MM.1S (cell line): Measurements from ENCODE around the gene CP.
"Not testable (repeated sequence)": the region's sequence is repeated elsewhere in the genome, so short reads cannot be mapped to it uniquely, and the experiment has no call there.

ENCODE experiments used
- DNase-seq: peaks from one replicate; pipeline ENCODE4 v3.0.0-alpha.2; 2015
- H2AFZ ChIP-seq: fragments of 300-600 bp; sonication (generic); 2 replicates; pipeline ENCODE4 v1.6.0; 2016; ENCODE audit warnings: antibody characterized with exemption, low read length
- H3F3A ChIP-seq: fragments of 300-600 bp; sonication (generic); 2 replicates; pipeline ENCODE4 v1.6.1; 2016; ENCODE audit warnings: mild to moderate bottlenecking, antibody characterized with exemption, low read length, moderate library complexity, mixed read lengths; ENCODE audit not compliant: insufficient read depth
- H3K27ac ChIP-seq: fragments of 300-600 bp; sonication (generic); 2 replicates; pipeline ENCODE4 v1.5.1; 2016; ENCODE audit warnings: mild to moderate bottlenecking, low read length
- H3K27me3 ChIP-seq: fragments of 300-600 bp; sonication (generic); replicated peaks from 2 replicates; pipeline ENCODE4 v1.6.0; 2016; ENCODE audit warnings: low read length; ENCODE audit not compliant: insufficient read depth
- H3K36me3 ChIP-seq: fragments of 300-600 bp; sonication (generic); replicated peaks from 2 replicates; pipeline ENCODE4 v1.6.1; 2016; ENCODE audit warnings: mild to moderate bottlenecking, low read length, mixed read lengths; ENCODE audit not compliant: insufficient read depth
- H3K4me1 ChIP-seq: fragments of 300-600 bp; sonication (generic); 2 replicates; pipeline ENCODE4 v1.6.1; 2016; ENCODE audit warnings: low read length, mixed read lengths
- H3K4me2 ChIP-seq: fragments of 300-600 bp; sonication (generic); 2 replicates; pipeline ENCODE4 v1.6.0; 2016; ENCODE audit warnings: low read depth, low read length
- H3K4me3 ChIP-seq: fragments of 300-600 bp; sonication (generic); 2 replicates; pipeline ENCODE4 v1.5.1; 2016; ENCODE audit warnings: low read length, mixed read lengths
- H3K79me2 ChIP-seq: fragments of 300-600 bp; sonication (generic); 2 replicates; pipeline ENCODE4 v1.6.1; 2016; ENCODE audit warnings: mixed run types, low read length, mixed read lengths
- H3K9ac ChIP-seq: fragments of 300-600 bp; sonication (generic); 2 replicates; pipeline ENCODE4 v1.6.1; 2016; ENCODE audit warnings: low read length, mixed read lengths
- H3K9me2 ChIP-seq: fragments of 300-600 bp; sonication (generic); replicated peaks from 2 replicates; pipeline ENCODE4 v1.6.1; 2016; ENCODE audit warnings: mild to moderate bottlenecking, low read length, mixed read lengths; ENCODE audit not compliant: insufficient read depth
- H3K9me3 ChIP-seq: fragments of 300-600 bp; sonication (generic); replicated peaks from 2 replicates; pipeline ENCODE4 v1.6.1; 2016; ENCODE audit warnings: mild to moderate bottlenecking, low read length, mixed read lengths; ENCODE audit not compliant: insufficient read depth
- H4K20me1 ChIP-seq: fragments of 300-600 bp; sonication (generic); 2 replicates; pipeline ENCODE4 v1.6.1; 2016; ENCODE audit warnings: mild to moderate bottlenecking, low read length, moderate library complexity, mixed read lengths; ENCODE audit not compliant: insufficient read depth
- CTCF ChIP-seq: fragments of 300-600 bp; sonication (generic); IDR thresholded peaks from 2 replicates; pipeline ENCODE4 v1.5.1; 2016; ENCODE audit warnings: antibody characterized with exemption, low read length, mixed read lengths
- EZH2 ChIP-seq: fragments of 300-600 bp; sonication (generic); optimal IDR thresholded peaks from 2 replicates; pipeline ENCODE3; 2017; ENCODE audit warnings: low read depth, mild to moderate bottlenecking, antibody characterized with exemption, low read length, mixed read lengths
- EZH2phosphoT487 ChIP-seq: fragments of 300-600 bp; sonication (generic); IDR thresholded peaks from 2 replicates; pipeline ENCODE4 v1.6.1; 2018; ENCODE audit warnings: antibody characterized with exemption, low read length

CP gene

GRCh38 chr3:149243540-149243939, 21.9 kb upstream of the CP start:
- Histone ChIP-seq H3F3A (peaks cover 27% of the 10 kb centered on the region), H3K79me2 (no peaks in the 10 kb centered on the region), H3K9me2 (no peaks in the 10 kb centered on the region), H3K4me3 (no peak overlapping the region), H2AFZ (no peak overlapping the region), H3K27me3 (no peaks in the 10 kb centered on the region), H3K4me2 (no peak overlapping the region), H4K20me1 (no peaks in the 10 kb centered on the region), H3K9ac (no peak overlapping the region), H3K9me3 (no peaks in the 10 kb centered on the region), H3K4me1 (peaks cover 55% of the 10 kb centered on the region), H3K27ac (no peak overlapping the region), H3K36me3 (no peaks in the 10 kb centered on the region)
- TF ChIP-seq EZH2 = no peak
- no peak for TF ChIP-seq EZH2phosphoT487
- TF ChIP-seq CTCF = no peak
- DNase-seq = peak; percentile 76

GRCh38 chr3:149239357-149239936, 17.8 kb upstream of the CP start:
- TF ChIP-seq EZH2 = no peak
- TF ChIP-seq EZH2phosphoT487 = no peak
- no peak for TF ChIP-seq CTCF

GRCh38 chr3:149238268-149238667, 16.6 kb upstream of the CP start:
- H3K9ac ChIP-seq, H3K9me3 ChIP-seq, H3K4me2 ChIP-seq, H3K27me3 ChIP-seq, H2AFZ ChIP-seq, H3K4me3 ChIP-seq, H4K20me1 ChIP-seq, H3K27ac ChIP-seq, H3K4me1 ChIP-seq, H3K9me2 ChIP-seq, H3K79me2 ChIP-seq, H3F3A ChIP-seq, H3K36me3 ChIP-seq, DNase-seq: not testable (repeated sequence)

More at GRCh38 chr3:149239357-149239936, 17.8 kb upstream of the CP start:
- no peak overlapping the region for H2AFZ ChIP-seq
- no peaks in the 10 kb centered on the region for H3K9me2 ChIP-seq
- H3K27me3 ChIP-seq = no peaks in the 10 kb centered on the region
- H3K79me2 ChIP-seq = no peaks in the 10 kb centered on the region
- H3K4me3 ChIP-seq = no peak overlapping the region
- H3K27ac ChIP-seq = no peak overlapping the region
- H3K36me3 ChIP-seq = no peaks in the 10 kb centered on the region
- H3K9ac ChIP-seq = no peak overlapping the region
- peaks cover 20% of the 10 kb centered on the region for H3K4me1 ChIP-seq
- no peaks in the 10 kb centered on the region for H4K20me1 ChIP-seq
- H3K9me3 ChIP-seq = no peaks in the 10 kb centered on the region
- no peak for DNase-seq
- no peak overlapping the region for H3K4me2 ChIP-seq
- H3F3A ChIP-seq = 0 out of 2 replicates have a peak, but pooled peaks cover 7% of the 10 kb centered on the region

- Histone ChIP-seq H3K27me3 (no peaks in the 10 kb centered on the region), H3K9ac (no peak overlapping the region), H3K9me3 (no peaks in the 10 kb centered on the region), H3F3A (no peaks in the 10 kb centered on the region), H2AFZ (no peak overlapping the region), H3K4me3 (no peak overlapping the region), H3K4me2 (no peak overlapping the region), H3K4me1 (no peaks in the 10 kb centered on the region), H3K79me2 (no peaks in the 10 kb centered on the region), H4K20me1 (no peaks in the 10 kb centered on the region), H3K9me2 (no peaks in the 10 kb centered on the region), H3K36me3 (no peaks in the 10 kb centered on the region), H3K27ac (no peak overlapping the region)
- no peak for TF ChIP-seq EZH2phosphoT487
- TF ChIP-seq CTCF = no peak
- no peak for DNase-seq
Measured at GRCh38 chr3:149235599-149236424, 14.2 kb upstream of the CP start.
